GM12878 (cell line): ENCODE data around the gene LHFPL3. TPM values are rescaled to one million over a fixed set of nuclear protein-coding genes. Genes with fewer than 3 reads are reported as not detected.

Source experiments
- ATAC-seq: fragments of 200-7000 bp; cut with Tn5 transposase; 3 replicates; pipeline ENCODE4 v1.9.1; 2020; ENCODE audit warnings: mild to moderate bottlenecking, moderate library complexity
- BruUV-seq: library from RNA; stranded (reverse); fragments of 400-500 nt; replicated peaks from 2 replicates; lab custom pipeline; 2021; lab: Mats Ljungman, UMichigan
- CTCF ChIA-PET: fragments of 300-600 bp; sonication (Branson Sonifier 250); formaldehyde crosslinking; extraction: SDS; loops from one replicate; lab custom pipeline; 2021; ENCODE audit warnings: inconsistent platforms; lab: Yijun Ruan, JAX
- POLR2A ChIA-PET: fragments of 350-600 bp; formaldehyde crosslinking; extraction: SDS; loops from one replicate; lab custom pipeline; 2021; ENCODE audit warnings: inconsistent platforms; lab: Charles Lee
- RAD21 ChIA-PET: fragments of 300-600 bp; sonication (Branson Sonifier 250); formaldehyde crosslinking; loops from one replicate; lab custom pipeline; 2023; ENCODE audit warnings: antibody characterized with exemption; ENCODE audit not compliant: unreplicated experiment; lab: Charles Lee
- SMC1A ChIA-PET: fragments of 300-600 bp; sonication (Branson Sonifier 250); formaldehyde crosslinking; loops from one replicate; lab custom pipeline; 2023; ENCODE audit not compliant: unreplicated experiment, uncharacterized antibody; lab: Charles Lee
- DNase-seq: peaks from one replicate; pipeline ENCODE4 v3.0.0-alpha.2; 2011; ENCODE audit warnings: low read depth, low spot score
- FAIRE-seq: peaks from 3 replicates; lab custom pipeline; 2011; peaks lifted over from hg19 to GRCh38; lab: Jason Lieb, UNC
- H2AFZ ChIP-seq: 2 replicates; pipeline ENCODE4 v1.6.0; 2011; ENCODE audit warnings: low read depth, low read length, control low read depth; ENCODE audit not compliant: control insufficient read depth
- H3K27ac ChIP-seq: 2 replicates; pipeline ENCODE4 v1.5.1; 2011; ENCODE audit warnings: control low read depth; ENCODE audit not compliant: control insufficient read depth, insufficient read depth
- H3K27me3 ChIP-seq, 2 experiments: replicated peaks in 1 of 2; 2 replicates each; pipeline versions ENCODE4 v1.6.0 to v1.6.1; 2011; ENCODE audit warnings: low read length in 1 of 2; ENCODE audit not compliant: control insufficient read depth in 2 of 2, insufficient read depth in 2 of 2
- H3K36me3 ChIP-seq, 2 experiments: 2 replicates each; pipeline ENCODE4 v1.5.1; 2011; ENCODE audit warnings: low read length in 1 of 2; ENCODE audit not compliant: control insufficient read depth in 2 of 2, insufficient read depth in 2 of 2
- H3K4me1 ChIP-seq: 2 replicates; pipeline ENCODE4 v1.6.1; 2011; ENCODE audit warnings: mild to moderate bottlenecking, low read length, moderate library complexity, mixed read lengths; ENCODE audit not compliant: control insufficient read depth, insufficient read depth
- H3K4me2 ChIP-seq: 2 replicates; pipeline ENCODE4 v1.6.0; 2011; ENCODE audit warnings: control low read depth; ENCODE audit not compliant: control insufficient read depth, insufficient read depth
- H3K4me3 ChIP-seq: fragments of 200-600 bp; sonication (generic); 2 replicates; pipeline ENCODE4 v1.5.1; 2016
- H3K79me2 ChIP-seq: 2 replicates; pipeline ENCODE4 v1.6.0; 2011; ENCODE audit warnings: low read length; ENCODE audit not compliant: control insufficient read depth, insufficient read depth
- H3K9ac ChIP-seq: 2 replicates; pipeline ENCODE4 v1.8.0; 2011; ENCODE audit warnings: low read length, control low read depth, mixed read lengths; ENCODE audit not compliant: control insufficient read depth, insufficient read depth
- H3K9me3 ChIP-seq: replicated peaks from 3 replicates; pipeline ENCODE4 v1.5.1; 2011; ENCODE audit warnings: mild to moderate bottlenecking, low read length; ENCODE audit not compliant: control insufficient read depth, insufficient read depth
- H4K20me1 ChIP-seq: 2 replicates; pipeline ENCODE4 v1.6.0; 2011; ENCODE audit not compliant: control insufficient read depth, insufficient read depth
- PBX3 ChIP-seq: IDR thresholded peaks from 2 replicates; pipeline ENCODE4 v1.6.1; 2011; ENCODE audit warnings: mild to moderate bottlenecking, low read depth, low read length, moderate library complexity; ENCODE audit not compliant: insufficient replicate concordance
- PKNOX1 ChIP-seq: fragments of 450-650 bp; IDR thresholded peaks from 2 replicates; pipeline ENCODE4 v1.6.1; 2016; ENCODE audit warnings: mild to moderate bottlenecking
- RB1 ChIP-seq: fragments of 450-650 bp; formaldehyde crosslinking; IDR thresholded peaks from 2 replicates; pipeline ENCODE4 v1.6.1; 2017; ENCODE audit warnings: mild to moderate bottlenecking, borderline replicate concordance
- RBBP5 ChIP-seq: fragments of 200-600 bp; sonication (generic); conservative IDR thresholded peaks from 2 replicates; pipeline ENCODE4 v1.6.1; 2016
- SMAD1 ChIP-seq: fragments of 450-650 bp; IDR thresholded peaks from 2 replicates; pipeline ENCODE4 v1.6.1; 2018; ENCODE audit warnings: mild to moderate bottlenecking, low read depth; ENCODE audit not compliant: partially characterized antibody
- YBX1 ChIP-seq: fragments of 450-650 bp; IDR thresholded peaks from 2 replicates; pipeline ENCODE4 v1.6.1; 2016; ENCODE audit warnings: antibody characterized with exemption
- ZBED1 ChIP-seq: IDR thresholded peaks from 2 replicates; pipeline ENCODE4 v1.6.1; 2016; ENCODE audit warnings: borderline replicate concordance
- ZNF207 ChIP-seq: fragments of 450-650 bp; IDR thresholded peaks from 2 replicates; pipeline ENCODE4 v1.6.1; 2014; ENCODE audit warnings: antibody characterized with exemption, mild to moderate bottlenecking, borderline replicate concordance
- WGBS: methylation state at CpG from one replicate; pipeline ENCODE4 v1.1.6; 2016; ENCODE audit warnings: low lambda C conversion rate; ENCODE audit not compliant: insufficient replicate concordance, insufficient coverage; ENCODE audit errors: missing lambda C conversion rate; 5-methylcytosine and 5-hydroxymethylcytosine counted together
- in situ Hi-C: fragments of 300-500 bp; cut with MboI; formaldehyde crosslinking; loops from 9 replicates; pipeline ENCODE4 v1.14.3; 2018; ENCODE audit warnings: mixed read lengths
- intact Hi-C: fragments of 100-400 bp; cut with micrococcal nuclease; formaldehyde crosslinking; loops from one replicate; pipeline ENCODE4 v1.14.2; 2022; ENCODE audit not compliant: unreplicated experiment
- polyA plus RNA-seq, 11 experiments: library from polyadenylated mRNA; depleted of rRNA in 4 of 11; unstranded in 6 of 11; stranded (reverse) in 5 of 11; fragments of >200 nt; fragmentation: Nextera tagmentation in 4 of 11; fragmentation: Illumina TruSeq in 1 of 11; extraction: Ambion mirVana in 4 of 11; extraction: Trizol in 1 of 11; gene quantifications; 1 replicate in 1 of 11; 2 replicates in 10 of 11; pipeline versions ENCODE4 v1.2.1 to v1.2.3, GENCODE V29; 2011 to 2016; ENCODE audit warnings: inconsistent platforms in 2 of 11, missing spikeins in 2 of 11, low read depth in 1 of 11
- total RNA-seq, 4 experiments: library from RNA; depleted of rRNA in 3 of 4; stranded (reverse); fragments of >200 nt in 3 of 4; fragmentation: Illumina TruSeq in 1 of 4; extraction: Trizol in 1 of 4; gene quantifications; 2 replicates each; pipeline versions ENCODE4 v1.2.1 to v1.2.3, GENCODE V29; 2013 to 2021

LHFPL3 gene
- total and polyA plus RNA-seq, 10 of the 15 experiments (the other 5 are each of a cell fraction or from before 2014, with no cell fraction given): 0.09 TPM; not detected in 9

- no peak overlapping the region for H2AFZ ChIP-seq
- 48% methylated on average over 5 of the region's 5 CpGs for WGBS
- no peaks in the 10 kb centered on the region for H4K20me1 ChIP-seq
- H3K4me2 ChIP-seq: no peak overlapping the region
- no peaks in the 10 kb centered on the region; a peak in 1 of 4 replicates for H3K27me3 ChIP-seq
- in situ Hi-C loops: no loop called here
- H3K27ac ChIP-seq: no peak overlapping the region
- no peak overlapping the region for H3K9ac ChIP-seq
- BruUV-seq: no TSS peak
- no peaks in the 10 kb centered on the region for H3K36me3 ChIP-seq
- ChIA-PET CTCF (no interaction called here), RAD21 (no interaction called here), POLR2A (no interaction called here), SMC1A (interaction anchor here (0.9 kb wide), 1 partner anchor 497 kb away, joined by 3 read pairs; no protein-coding TSS in a partner anchor)
- intact Hi-C loops: no loop called here
- TF ChIP-seq RBBP5: no peak
- TF ChIP-seq YBX1: no peak
- TF ChIP-seq ZNF207: no peak
- no peak for TF ChIP-seq SMAD1
- TF ChIP-seq RB1: no peak
- TF ChIP-seq ZBED1: no peak
- TF ChIP-seq PBX3: no peak
- no peak for TF ChIP-seq PKNOX1
- ATAC-seq (no peak), DNase-seq (no peak), FAIRE-seq (no peak)
- no peak overlapping the region for H3K4me3 ChIP-seq
- no peaks in the 10 kb centered on the region for H3K9me3 ChIP-seq
- H3K4me1 ChIP-seq: no peaks in the 10 kb centered on the region
- H3K79me2 ChIP-seq: no peaks in the 10 kb centered on the region
Observed at GRCh38 chr7:104363355-104363754, 35.0 kb downstream of the LHFPL3 start.
